Suprapubic skin (tissue), 4 donors: ENCODE data around the gene GIMAP8. TPM values are rescaled to one million over a fixed set of nuclear protein-coding genes. Genes with fewer than 3 reads are reported as not detected.
"Not testable (repeated sequence)": the region's sequence is repeated elsewhere in the genome, so short reads cannot be mapped to it uniquely, and the experiment has no call there.

Experiments
- DNase-seq, 2 donors: peaks; one replicate each; pipeline ENCODE4 v3.0.0-alpha.2; 2019; ENCODE audit warnings: low spot score in 2 of 2
- H3K27ac ChIP-seq: fragments of 200-600 bp; sonication (generic); one replicate; pipeline ENCODE4 v1.5.1; 2019
- H3K27me3 ChIP-seq: fragments of 200-600 bp; sonication (generic); one replicate; pipeline ENCODE4 v1.5.1; 2019
- H3K36me3 ChIP-seq: fragments of 200-600 bp; sonication (generic); one replicate; pipeline ENCODE4 v1.5.1; 2019
- H3K4me1 ChIP-seq: fragments of 200-600 bp; sonication (generic); one replicate; pipeline ENCODE4 v1.5.1; 2019
- H3K4me3 ChIP-seq: fragments of 200-600 bp; sonication (generic); one replicate; pipeline ENCODE4 v1.5.1; 2019; ENCODE audit warnings: mild to moderate bottlenecking
- H3K9me3 ChIP-seq: fragments of 200-600 bp; sonication (generic); one replicate; pipeline ENCODE4 v1.5.1; 2019
- CTCF ChIP-seq, 2 donors: fragments of 200-600 bp in 1 of 2; fragments of 450-650 bp in 1 of 2; sonication (generic) in 1 of 2; IDR thresholded peaks; one replicate each; pipeline ENCODE4 v1.5.1; 2016 to 2019; ENCODE audit warnings: antibody characterized with exemption in 2 of 2, mild to moderate bottlenecking in 1 of 2, moderate library complexity in 1 of 2
- EP300 ChIP-seq: sonication (generic); formaldehyde crosslinking; IDR thresholded peaks from one replicate; pipeline ENCODE4 v1.6.1; 2017; ENCODE audit warnings: antibody characterized with exemption
- POLR2A ChIP-seq, 2 donors: fragments of 450-650 bp; IDR thresholded peaks; one replicate each; pipeline ENCODE4 v1.6.1; 2017; ENCODE audit warnings: antibody characterized with exemption in 2 of 2, mild to moderate bottlenecking in 2 of 2, moderate library complexity in 2 of 2
- POLR2AphosphoS5 ChIP-seq, 3 donors: sonication (generic); formaldehyde crosslinking; IDR thresholded peaks; one replicate each; pipeline ENCODE4 v1.6.1; 2017; ENCODE audit warnings: antibody characterized with exemption in 3 of 3
- WGBS: methylation state at CpG from one replicate; pipeline ENCODE4 v1.1.5; 2018; 5-methylcytosine and 5-hydroxymethylcytosine counted together
- total RNA-seq, 4 donors: library from RNA; depleted of rRNA; stranded (reverse); fragments of >200 nt; gene quantifications; one replicate each; pipeline ENCODE4 v1.1.0, GENCODE V29; 2016

Gene GIMAP8
- total RNA-seq, 4 donors from 2014 or later, result 1.5 to 5.6 (median 3.2) TPM

DNA sequence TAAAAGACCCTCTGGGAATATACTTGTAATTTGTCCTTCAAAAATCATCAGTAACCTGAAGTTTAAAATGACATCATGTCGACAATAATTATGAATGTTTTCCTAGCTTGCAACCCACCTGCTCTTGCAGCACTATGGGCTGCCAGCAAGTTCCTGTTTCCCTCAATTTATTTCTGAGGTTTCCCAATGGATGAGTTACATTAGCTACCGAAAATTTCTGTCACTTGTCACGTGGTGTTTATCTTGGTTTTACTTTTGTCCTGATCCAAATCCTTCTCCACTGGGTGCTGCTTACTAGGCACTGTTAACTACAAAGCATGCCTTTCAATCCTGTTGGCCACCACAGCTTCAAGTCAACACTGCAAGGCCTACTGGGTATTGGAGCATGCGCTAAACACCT is 31.5 kb downstream of the GIMAP8 start:
- Histone ChIP-seq H3K27me3 (no peaks in the 10 kb centered on the region), H3K27ac (peak overlapping the region; percentile 38), H3K4me1 (peaks cover 11% of the 10 kb centered on the region), H3K4me3 (no peak overlapping the region), H3K9me3 (no peaks in the 10 kb centered on the region), H3K36me3 (no peaks in the 10 kb centered on the region)
- no peak for DNase-seq
- TF ChIP-seq POLR2AphosphoS5 (IDR thresholded peaks at IDR 0.05) (no peak), CTCF (IDR thresholded peaks at IDR 0.05) (no peak), POLR2A (IDR thresholded peaks at IDR 0.05) (no peak), EP300 (no peak)
- WGBS, result 78% methylated on average over 4 of the region's 4 CpGs

- H3K9me3 ChIP-seq, H3K4me3 ChIP-seq, H3K36me3 ChIP-seq, DNase-seq, H3K27me3 ChIP-seq: not testable (repeated sequence)
- Histone ChIP-seq H3K4me1 (peaks cover 11% of the 10 kb centered on the region), H3K27ac (peak overlapping the region; percentile 37)
- 14% methylated on average over 2 of the region's 2 CpGs for WGBS
These were observed 33.1 kb downstream of the GIMAP8 start for GRCh38 chr7:150483514-150483913.

GRCh38 chr7:150484071-150484470 is 33.6 kb downstream of the GIMAP8 start:
- H3K27me3 ChIP-seq, H3K4me3 ChIP-seq, H3K36me3 ChIP-seq, H3K9me3 ChIP-seq, DNase-seq: not testable (repeated sequence)
- peak overlapping the region; percentile 37 for H3K27ac ChIP-seq
- 16% methylated on average over 3 of the region's 3 CpGs for WGBS
- H3K4me1 ChIP-seq, result peaks cover 11% of the 10 kb centered on the region

DNA sequence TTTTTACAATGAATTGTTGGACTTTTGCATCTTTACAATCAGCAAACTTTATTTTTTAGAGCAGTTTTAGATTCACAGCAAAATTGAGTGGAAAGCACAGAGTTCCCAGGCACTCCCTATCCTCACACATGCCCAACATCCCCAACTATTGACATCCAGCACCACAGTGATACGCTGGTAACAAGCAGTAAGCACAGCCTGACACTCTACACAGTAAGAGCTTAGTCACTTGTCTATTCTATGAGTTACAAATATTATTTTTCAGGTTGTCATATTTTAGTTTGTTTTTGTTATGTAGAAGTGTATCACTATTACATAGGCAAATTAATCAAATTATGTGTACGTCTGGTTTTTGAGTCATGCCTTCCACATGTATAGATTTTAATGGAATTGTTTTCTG is 37.2 kb downstream of the GIMAP8 start:
- no peak overlapping the region for H3K4me3 ChIP-seq
- WGBS, result 87% methylated on average over 2 of the region's 2 CpGs
- DNase-seq, result no peak
- no peaks in the 10 kb centered on the region for H3K36me3 ChIP-seq
- no peak for TF ChIP-seq CTCF (IDR thresholded peaks at IDR 0.05)
- no peak for TF ChIP-seq POLR2AphosphoS5 (IDR thresholded peaks at IDR 0.05)
- no peak for TF ChIP-seq POLR2A (IDR thresholded peaks at IDR 0.05)
- TF ChIP-seq EP300, result no peak
- H3K27ac ChIP-seq, result no peak overlapping the region
- no peaks in the 10 kb centered on the region for H3K27me3 ChIP-seq
- peaks cover 1% of the 10 kb centered on the region for H3K9me3 ChIP-seq
- peaks cover 8% of the 10 kb centered on the region for H3K4me1 ChIP-seq

GRCh38 chr7:150489782-150490181 is 39.4 kb downstream of the GIMAP8 start:
- DNase-seq, result no peak
- Histone ChIP-seq H3K4me3 (no peak overlapping the region), H3K27ac (no peak overlapping the region), H3K36me3 (no peaks in the 10 kb centered on the region), H3K4me1 (no peaks in the 10 kb centered on the region), H3K9me3 (peaks cover 4% of the 10 kb centered on the region), H3K27me3 (no peaks in the 10 kb centered on the region)
- no peak for TF ChIP-seq POLR2A (IDR thresholded peaks at IDR 0.05)
- WGBS, result 93% methylated on average over 1 of the region's 1 CpG

DNA sequence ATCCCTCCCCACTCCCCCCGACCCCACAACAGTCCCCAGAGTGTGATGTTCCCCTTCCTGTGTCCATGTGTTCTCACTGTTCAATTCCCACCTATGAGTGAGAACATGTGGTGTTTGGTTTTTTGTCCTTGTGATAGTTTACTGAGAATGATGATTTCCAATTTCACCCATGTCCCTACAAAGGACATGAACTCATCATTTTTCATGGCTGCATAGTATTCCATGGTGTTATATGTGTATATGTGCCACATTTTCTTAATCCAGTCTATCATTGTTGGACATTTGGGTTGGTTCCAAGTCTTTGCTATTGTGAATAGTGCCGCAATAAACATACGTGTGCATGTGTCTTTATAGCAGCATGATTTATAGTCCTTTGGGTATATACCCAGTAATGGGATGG is 43.0 kb downstream of the GIMAP8 start:
- H3K9me3 ChIP-seq, H3K36me3 ChIP-seq, H3K4me3 ChIP-seq, DNase-seq, H3K27ac ChIP-seq, H3K4me1 ChIP-seq, H3K27me3 ChIP-seq: not testable (repeated sequence)
- 82% methylated on average over 3 of the region's 3 CpGs for WGBS

DNA sequence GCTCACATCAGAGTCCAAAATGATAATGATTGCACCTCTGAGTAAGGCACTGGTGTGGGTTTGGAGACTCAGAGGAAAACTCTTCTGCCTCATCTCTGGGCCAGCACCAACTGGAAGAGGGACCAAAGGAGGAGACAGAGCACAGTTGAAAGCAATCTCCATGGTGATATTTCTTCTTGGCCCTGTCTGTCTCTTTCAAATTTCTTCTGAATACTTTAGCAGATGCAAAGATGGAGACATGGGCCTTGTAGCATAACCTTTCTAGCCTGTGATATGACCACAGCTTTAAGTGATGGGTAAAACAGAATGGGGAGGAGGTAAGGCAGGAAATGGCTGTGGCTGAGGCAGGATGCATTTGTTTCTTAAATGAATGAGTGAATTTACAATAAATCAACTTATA is 52.1 kb downstream of the GIMAP8 start:
- no peaks in the 10 kb centered on the region for H3K36me3 ChIP-seq
- H3K27ac ChIP-seq, result no peak overlapping the region
- H3K9me3 ChIP-seq, result no peaks in the 10 kb centered on the region
- H3K4me1 ChIP-seq, result no peaks in the 10 kb centered on the region
- H3K4me3 ChIP-seq, result no peak overlapping the region
- TF ChIP-seq CTCF (IDR thresholded peaks at IDR 0.05) (no peak), POLR2A (IDR thresholded peaks at IDR 0.05) (no peak), EP300 (no peak), POLR2AphosphoS5 (IDR thresholded peaks at IDR 0.05) (no peak)
- no peaks in the 10 kb centered on the region for H3K27me3 ChIP-seq
- DNase-seq, result no peak
